ENCODE results near the gene TMEM132C.

The TMEM132C gene

DNA sequence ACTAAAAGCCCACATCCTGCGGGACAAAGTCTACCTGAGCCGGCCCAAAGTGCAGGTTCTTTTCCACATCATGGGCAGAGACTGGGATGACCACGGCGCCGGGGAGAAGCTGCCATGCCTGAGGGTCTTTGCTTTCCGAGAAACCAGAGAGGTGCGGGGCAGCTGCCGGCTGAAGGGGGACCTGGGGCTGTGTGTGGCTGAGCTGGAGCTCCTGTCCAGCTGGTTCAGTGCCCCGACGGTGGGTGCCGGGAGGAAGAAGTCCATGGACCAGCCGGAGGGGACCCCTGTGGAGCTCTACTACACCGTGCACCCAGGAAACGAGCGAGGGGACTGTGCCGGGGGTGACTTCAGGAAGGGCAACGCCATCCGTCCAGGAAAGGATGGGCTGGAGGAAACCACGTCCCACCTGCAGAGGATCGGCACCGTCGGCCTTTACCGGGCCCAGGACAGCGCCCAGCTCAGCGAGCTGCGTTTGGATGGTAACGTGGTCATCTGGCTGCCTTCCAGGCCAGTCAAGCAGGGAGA is 148.1 kb downstream of the TMEM132C start:
- no peak for DNase-seq

DNA sequence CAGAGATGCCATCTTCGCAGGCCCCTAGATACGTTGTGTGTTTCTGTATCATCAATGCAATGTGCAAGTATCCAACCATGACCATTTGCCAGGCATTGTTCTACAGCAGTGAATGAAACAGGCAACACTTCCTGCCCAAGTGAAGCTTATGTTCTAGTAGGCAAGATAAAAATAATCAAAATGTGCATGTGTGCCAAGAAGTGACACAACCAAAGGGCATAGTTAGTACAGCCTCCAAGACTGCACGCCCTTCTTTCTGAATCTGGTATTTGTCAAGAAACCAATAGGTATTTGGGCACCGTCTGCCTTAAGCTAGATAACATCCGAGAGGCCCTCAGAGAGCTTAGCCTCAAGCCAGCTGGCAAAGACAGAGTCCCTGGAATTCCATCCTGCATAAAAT is 152.0 kb downstream of the TMEM132C start:
- DNase-seq = no peak

DNA sequence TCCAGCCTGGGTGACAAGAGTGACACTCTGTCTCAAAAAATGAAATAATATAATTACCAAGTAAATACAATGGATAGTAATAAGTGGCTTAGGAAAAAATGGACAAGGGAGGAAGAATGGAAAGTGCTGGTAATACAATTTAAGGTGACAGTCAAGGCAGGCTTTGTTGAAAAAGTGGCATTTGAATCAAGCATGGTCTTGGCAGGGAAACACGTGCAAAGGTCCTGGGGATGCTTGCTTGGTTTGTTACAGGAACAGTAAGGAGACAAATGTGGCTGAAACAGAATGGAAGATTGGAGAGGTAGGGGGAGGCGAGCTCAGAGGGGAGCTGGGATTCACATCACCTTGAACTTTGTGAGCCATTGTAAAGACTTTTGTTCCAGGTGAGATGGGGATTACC is 153.2 kb downstream of the TMEM132C start:
- no peak for DNase-seq

GRCh38 chr12:128421375-128421774 is 154.4 kb downstream of the TMEM132C start:
- DNase-seq = no peak

DNA sequence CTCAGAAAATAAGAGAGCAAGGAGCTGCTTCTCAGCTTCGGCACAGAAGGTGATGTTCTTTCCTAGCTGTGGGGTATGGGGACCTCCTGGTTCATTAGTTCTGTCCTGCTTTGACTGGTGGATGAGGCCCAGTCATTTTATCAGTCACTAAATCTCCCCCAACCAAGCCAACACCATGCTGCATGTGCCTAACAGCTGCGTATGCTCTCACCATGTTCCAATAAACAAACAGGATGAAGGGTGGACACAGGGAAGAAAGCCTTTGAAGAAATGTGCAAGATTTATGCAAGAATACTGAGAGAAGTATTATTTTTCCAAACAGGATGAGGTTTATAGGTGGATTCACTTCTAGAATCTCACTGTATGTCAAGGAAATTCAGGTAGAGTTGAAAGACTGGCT is 156.2 kb downstream of the TMEM132C start:
- DNase-seq = no peak

DNA sequence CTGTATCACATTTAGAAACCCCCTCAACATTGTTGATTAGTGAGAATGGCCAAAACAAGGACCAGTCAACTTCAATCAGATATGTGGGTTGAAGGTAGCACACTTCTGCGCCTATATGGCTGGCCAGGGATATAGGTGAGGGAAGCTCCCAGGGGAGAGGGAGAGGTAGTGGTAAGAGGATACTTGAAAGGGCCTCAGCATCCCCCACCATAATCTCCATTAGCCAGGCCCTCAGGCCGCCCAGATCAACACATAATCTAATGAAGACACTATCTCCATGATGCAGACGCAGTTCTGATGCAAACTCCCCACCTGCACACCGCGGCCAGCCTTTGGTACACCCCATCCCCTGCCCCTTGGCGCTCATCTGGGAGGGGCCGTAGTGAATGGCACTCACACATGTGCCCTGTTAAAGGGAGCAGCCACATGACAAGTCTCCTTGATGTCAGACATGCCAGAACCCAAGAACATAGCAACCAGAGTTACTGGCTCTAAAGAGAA is 158.0 kb downstream of the TMEM132C start:
- no peak for DNase-seq

- peak in 23 of 56 donors; percentile 8 to 61 (median 28) for DNase-seq
These were observed 158.8 kb downstream of the TMEM132C start for GRCh38 chr12:128425666-128426331.

GRCh38 chr12:128426511-128426910 is 159.5 kb downstream of the TMEM132C start:
- no peak for DNase-seq

DNA sequence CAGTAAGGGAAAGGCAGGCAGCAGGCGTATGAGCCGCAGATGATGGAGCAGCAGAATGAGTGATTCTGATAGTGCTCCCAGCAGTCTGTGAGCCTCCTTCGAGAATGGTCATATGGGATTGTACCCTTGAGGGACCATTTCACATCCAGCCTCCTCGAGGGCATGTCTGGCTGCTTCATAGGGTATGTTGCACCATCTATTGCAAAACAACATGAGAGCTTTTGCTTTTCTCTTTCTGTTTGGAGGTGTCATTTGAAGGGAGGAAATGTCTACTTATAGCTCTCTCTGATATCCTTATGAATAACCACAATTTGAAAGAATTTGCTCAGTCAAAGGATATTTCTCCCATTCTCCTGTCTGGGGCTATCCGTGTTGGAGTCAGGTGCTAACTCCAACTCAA is 172.8 kb downstream of the TMEM132C start:
- DNase-seq = no peak

DNA sequence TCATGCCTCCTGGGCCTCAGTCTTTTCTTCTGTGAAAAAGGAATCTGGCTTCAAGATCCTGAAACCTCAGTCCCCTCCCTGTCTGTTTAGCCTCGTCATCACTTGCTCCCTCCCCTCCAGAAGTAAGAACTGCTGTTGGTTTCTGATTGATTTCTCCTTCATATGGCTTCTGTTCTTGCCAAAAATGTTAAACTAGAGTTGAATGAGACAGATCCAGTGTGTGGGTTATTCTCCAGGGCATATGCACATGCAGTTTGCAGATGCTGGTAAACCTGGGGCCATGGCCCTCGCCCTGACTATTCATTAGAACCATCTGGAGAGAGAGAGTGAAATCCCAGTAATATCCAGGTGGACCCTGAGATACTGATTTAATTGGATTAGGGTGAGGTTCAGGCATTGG is 175.1 kb downstream of the TMEM132C start:
- no peak for DNase-seq

GRCh38 chr12:128444598-128444997 is 177.6 kb downstream of the TMEM132C start:
- DNase-seq = no peak

GRCh38 chr12:128445415-128446127 is 178.6 kb downstream of the TMEM132C start:
- peak in 1 of 56 donors; percentile 10 for DNase-seq

DNA sequence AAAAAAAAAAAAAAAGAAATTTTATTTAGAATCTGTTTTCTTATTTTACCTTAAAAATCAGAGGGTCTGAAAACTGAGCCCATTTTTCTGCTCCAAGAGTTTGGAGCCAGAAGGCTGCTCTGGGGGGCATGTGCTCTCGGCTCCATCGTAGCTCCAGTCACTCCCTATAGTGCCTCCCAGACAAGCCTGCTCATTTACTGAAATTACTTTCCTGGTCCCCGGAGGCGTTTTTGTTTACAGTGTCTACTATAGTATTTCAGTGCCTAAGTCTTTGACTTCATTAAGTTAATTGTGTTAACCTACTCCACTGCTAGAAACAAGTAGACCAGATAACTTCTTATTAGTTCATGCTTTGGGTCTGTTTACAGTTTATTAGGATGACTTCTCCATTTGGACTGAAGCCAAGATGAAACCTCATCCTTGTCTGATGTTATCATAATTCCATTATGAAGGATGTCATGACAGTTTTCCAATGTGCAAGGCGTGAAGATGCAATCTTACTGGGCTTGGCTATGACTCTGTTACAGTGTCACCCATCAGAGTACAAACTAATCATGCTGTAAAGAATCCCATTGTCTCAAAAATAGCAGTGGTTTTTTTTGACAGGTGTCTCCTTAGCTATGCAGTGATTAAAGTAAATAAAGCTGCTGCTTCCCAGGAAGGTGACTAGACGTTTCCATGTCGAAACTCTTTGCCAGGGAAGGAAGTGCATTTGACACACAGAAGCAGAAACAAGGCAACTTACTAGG is 182.3 kb downstream of the TMEM132C start:
- DNase-seq = no peak

DNA sequence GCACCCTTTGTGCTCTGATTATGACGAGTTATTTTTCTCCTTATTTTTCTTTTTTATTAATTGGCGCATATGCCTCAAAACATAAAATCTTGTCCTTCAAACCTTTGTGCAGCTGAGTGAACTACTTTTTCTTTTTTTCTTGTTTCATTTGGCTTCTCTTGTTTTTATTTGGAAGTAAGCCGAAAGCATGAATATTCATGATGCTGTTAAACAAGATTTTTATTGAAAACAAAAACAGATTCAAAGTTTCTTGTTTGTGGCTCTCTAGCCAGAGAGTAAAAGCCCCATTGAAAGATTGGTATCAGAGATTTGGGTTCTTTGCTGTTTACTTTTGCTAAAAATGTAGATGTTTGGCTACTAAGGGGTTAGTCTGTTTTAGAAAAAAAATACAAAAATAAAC is 183.8 kb downstream of the TMEM132C start:
- no peak for DNase-seq

- DNase-seq = no peak
These were observed 188.9 kb downstream of the TMEM132C start for GRCh38 chr12:128455851-128456250.

GRCh38 chr12:128456922-128457321 is 190.0 kb downstream of the TMEM132C start:
- DNase-seq = no peak

DNA sequence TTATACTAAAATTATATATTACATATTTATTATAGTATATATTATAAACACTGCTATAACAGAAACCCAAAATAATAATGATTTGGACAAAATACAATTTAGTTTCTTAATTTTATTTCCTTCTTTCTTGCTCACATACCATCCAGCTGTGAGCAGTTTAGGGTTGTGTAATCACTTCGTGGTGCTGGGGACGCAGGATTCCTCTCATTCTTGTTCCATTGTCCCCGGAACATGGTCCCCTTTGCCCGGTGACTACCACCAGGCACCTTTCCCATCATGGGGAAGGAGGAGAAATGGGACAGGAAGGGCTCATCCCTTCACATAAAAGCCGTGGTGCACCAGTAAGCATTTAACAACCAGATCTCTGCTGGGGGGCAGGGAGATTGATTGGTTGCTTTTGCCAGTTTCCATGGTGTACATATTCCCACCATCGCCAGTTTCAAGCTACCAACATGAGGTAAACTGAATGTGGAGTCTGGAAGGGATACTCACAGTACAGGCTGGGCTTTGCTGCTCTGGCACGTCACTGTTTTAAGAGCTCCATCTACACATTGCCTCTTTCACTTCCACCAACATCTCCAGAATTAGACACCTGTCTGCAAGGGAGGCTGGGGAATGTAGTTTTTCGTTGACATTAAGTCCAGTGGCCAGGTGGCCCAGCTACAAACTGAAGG is 191.5 kb downstream of the TMEM132C start:
- DNase-seq = no peak

DNA sequence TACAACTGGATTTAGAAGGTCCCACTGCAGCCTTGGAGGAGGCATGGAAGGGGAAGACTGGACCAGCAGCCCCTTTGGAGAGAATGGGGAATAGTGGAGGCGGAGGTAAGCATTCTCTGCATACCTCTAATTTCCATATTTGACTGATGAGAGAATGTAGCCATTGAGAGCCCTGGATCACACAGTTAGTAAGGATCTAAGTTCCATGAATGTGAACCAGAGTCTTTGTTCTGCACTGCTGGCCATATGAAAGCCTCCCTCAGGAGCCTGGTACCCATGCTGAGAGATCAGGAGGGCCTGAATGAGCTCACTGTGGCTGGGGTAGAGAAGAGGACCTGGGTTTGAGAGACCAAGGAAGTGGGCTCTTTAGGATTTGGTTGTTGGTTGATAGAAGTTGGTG is 192.1 kb downstream of the TMEM132C start:
- no peak for DNase-seq

- DNase-seq = no peak
These were observed 196.9 kb downstream of the TMEM132C start for GRCh38 chr12:128463881-128464280.

DNA sequence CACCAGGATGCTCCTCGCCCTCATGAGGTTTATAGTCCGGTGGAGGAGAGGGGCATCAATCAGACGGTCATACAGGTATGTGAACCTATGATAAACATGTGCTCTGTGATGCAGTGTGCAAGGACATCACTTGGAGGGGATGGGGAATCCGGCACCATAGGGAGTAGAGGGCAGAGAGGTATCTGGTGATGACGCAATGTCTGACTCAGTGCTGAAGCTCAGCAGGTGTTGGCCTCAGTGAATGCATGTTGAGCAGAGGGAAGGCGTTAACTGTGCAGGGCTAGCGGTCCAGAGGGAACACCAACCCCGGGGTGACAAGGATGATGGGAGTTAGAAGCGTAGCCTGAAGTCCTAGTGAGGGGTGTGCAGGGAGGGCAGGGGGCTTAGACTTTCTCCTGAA is 200.9 kb downstream of the TMEM132C start:
- DNase-seq = no peak

DNA sequence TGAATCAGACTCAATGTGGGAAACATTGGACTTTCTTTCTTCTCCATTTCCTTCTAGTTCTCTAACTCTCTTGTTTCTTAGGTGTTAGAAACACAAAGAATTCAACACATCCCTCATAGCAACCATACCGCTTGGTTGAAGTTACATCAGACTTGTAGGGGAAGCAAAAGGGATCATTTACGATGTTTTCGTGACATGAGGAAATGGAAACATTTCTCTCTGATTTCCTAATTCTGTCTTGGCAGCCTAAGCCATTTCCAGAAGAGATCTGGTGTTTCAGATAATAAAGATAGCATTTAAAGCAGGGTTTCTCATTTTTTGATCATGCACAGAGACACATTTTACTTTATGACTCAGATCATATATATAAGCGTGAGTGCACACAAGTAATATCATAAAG is 202.0 kb downstream of the TMEM132C start:
- DNase-seq = no peak

Measured in amygdala (tissue), 56 donors.